ENCODE data around the gene ZNF775.

The ZNF775 gene

GRCh38 chr7:150412518-150413488 lies 33.7 kb downstream of the ZNF775 start:
- no peak for DNase-seq (ENCODE audit: low spot score)

- DNase-seq (ENCODE audit: low spot score): no peak
These were observed 34.5 kb downstream of the ZNF775 start for GRCh38 chr7:150413640-150414081.

GRCh38 chr7:150415161-150416153 lies 36.3 kb downstream of the ZNF775 start:
- no peak for DNase-seq (ENCODE audit: low spot score)

- DNase-seq (ENCODE audit: low spot score): no peak
These were observed 38.1 kb downstream of the ZNF775 start for GRCh38 chr7:150417239-150417638.

- DNase-seq (ENCODE audit: low spot score): no peak
These were observed 38.7 kb downstream of the ZNF775 start for GRCh38 chr7:150417863-150418262.

GRCh38 chr7:150420242-150420641 lies 41.1 kb downstream of the ZNF775 start:
- no peak for DNase-seq (ENCODE audit: low spot score)

GRCh38 chr7:150420987-150421674 lies 42.0 kb downstream of the ZNF775 start:
- peak; percentile 79 for DNase-seq (ENCODE audit: low spot score)

GRCh38 chr7:150421831-150422230 lies 42.7 kb downstream of the ZNF775 start:
- no peak for DNase-seq (ENCODE audit: low spot score)

- no peak for DNase-seq (ENCODE audit: low spot score)
These were observed 46.5 kb downstream of the ZNF775 start for GRCh38 chr7:150425670-150426069.

- no peak for DNase-seq (ENCODE audit: low spot score)
These were observed 49.7 kb downstream of the ZNF775 start for GRCh38 chr7:150428671-150429451.

- DNase-seq (ENCODE audit: low spot score): no peak
These were observed 50.6 kb downstream of the ZNF775 start for GRCh38 chr7:150429699-150430098.

- DNase-seq (ENCODE audit: low spot score): no peak
These were observed 51.4 kb downstream of the ZNF775 start for GRCh38 chr7:150430465-150431085.

- no peak for DNase-seq (ENCODE audit: low spot score)
These were observed 52.9 kb downstream of the ZNF775 start for GRCh38 chr7:150431839-150432658.

GRCh38 chr7:150432915-150433892 lies 54.1 kb downstream of the ZNF775 start:
- DNase-seq (ENCODE audit: low spot score): peak; percentile 29

- no peak for DNase-seq (ENCODE audit: low spot score)
These were observed 55.1 kb downstream of the ZNF775 start for GRCh38 chr7:150434240-150434639.

- DNase-seq (ENCODE audit: low spot score): no peak
These were observed 55.9 kb downstream of the ZNF775 start for GRCh38 chr7:150435047-150435389.

GRCh38 chr7:150435390-150436073 lies 56.4 kb downstream of the ZNF775 start:
- DNase-seq (ENCODE audit: low spot score): peak; percentile 46

GRCh38 chr7:150439967-150440366 lies 60.8 kb downstream of the ZNF775 start:
- no peak for DNase-seq (ENCODE audit: low spot score)

All from globus pallidus (tissue), 1 donor.